ENCODE data around the gene SSH2. TPM values are rescaled to one million over a fixed set of nuclear protein-coding genes. Genes with fewer than 3 reads are reported as not detected.

The SSH2 gene
- total RNA-seq, 1 experiment from 2014 or later = 45.1 TPM

DNA sequence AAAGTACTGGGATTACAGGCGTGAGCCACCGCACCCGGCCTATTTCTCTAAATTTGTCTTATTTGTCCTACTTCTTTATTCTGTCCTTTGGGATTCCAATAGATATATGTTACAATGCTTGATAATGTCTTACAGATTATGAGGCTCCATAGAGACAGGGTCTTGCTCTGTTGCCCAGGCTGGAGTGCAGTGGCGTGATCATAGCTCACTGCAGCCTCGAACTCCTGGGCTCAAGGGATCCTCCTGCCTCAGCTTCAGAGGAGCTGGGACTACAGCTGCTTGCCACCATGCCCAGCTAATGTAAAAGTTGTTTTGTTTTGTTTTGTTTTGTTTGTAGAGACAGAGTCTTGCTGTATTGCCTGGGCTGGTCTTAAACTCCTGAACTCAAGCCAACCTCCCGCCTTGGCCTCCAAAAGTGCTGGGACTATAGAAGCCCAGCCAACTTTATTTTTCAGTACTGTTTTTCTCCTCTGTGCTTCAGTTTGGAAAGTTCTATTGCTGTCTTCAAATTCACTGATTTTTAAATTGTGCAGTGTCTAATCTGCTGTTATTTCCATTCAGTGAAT, 326.8 kb downstream of the SSH2 start:
- no TSS peak for BruUV-seq (replicated peaks)
- Histone ChIP-seq H4K20me1 (ENCODE audit: insufficient read depth) (0 out of 2 replicates have a peak, but pooled peaks cover 3% of the 10 kb centered on the region), H3K9me2 (ENCODE audit: insufficient read depth) (no peaks in the 10 kb centered on the region), H3K4me2 (no peak overlapping the region), H3K4me3 (no peak overlapping the region), H2AFZ (no peak overlapping the region), H3K27me3 (ENCODE audit: insufficient read depth, low read depth) (no peaks in the 10 kb centered on the region), H3F3A (ENCODE audit: insufficient read depth, low read depth) (no peaks in the 10 kb centered on the region), H3K4me1 (replicated peaks; ENCODE audit: insufficient read depth) (no peaks in the 10 kb centered on the region), H3K79me2 (ENCODE audit: low read depth) (no peaks in the 10 kb centered on the region; the same call in 1 of the 2 replicates), H3K27ac (no peak overlapping the region), H3K36me3 (ENCODE audit: low read depth) (no peaks in the 10 kb centered on the region), H3K9me3 (ENCODE audit: insufficient read depth, low read depth) (no peaks in the 10 kb centered on the region)
- no peak for DNase-seq
- intact Hi-C loops (cut with micrococcal nuclease; ENCODE audit: unreplicated experiment) = no loop called here
- ChIA-PET CTCF (no interaction called here), POLR2A (ENCODE audit: unreplicated experiment) (no interaction called here)
- TF ChIP-seq, protein P1, sequence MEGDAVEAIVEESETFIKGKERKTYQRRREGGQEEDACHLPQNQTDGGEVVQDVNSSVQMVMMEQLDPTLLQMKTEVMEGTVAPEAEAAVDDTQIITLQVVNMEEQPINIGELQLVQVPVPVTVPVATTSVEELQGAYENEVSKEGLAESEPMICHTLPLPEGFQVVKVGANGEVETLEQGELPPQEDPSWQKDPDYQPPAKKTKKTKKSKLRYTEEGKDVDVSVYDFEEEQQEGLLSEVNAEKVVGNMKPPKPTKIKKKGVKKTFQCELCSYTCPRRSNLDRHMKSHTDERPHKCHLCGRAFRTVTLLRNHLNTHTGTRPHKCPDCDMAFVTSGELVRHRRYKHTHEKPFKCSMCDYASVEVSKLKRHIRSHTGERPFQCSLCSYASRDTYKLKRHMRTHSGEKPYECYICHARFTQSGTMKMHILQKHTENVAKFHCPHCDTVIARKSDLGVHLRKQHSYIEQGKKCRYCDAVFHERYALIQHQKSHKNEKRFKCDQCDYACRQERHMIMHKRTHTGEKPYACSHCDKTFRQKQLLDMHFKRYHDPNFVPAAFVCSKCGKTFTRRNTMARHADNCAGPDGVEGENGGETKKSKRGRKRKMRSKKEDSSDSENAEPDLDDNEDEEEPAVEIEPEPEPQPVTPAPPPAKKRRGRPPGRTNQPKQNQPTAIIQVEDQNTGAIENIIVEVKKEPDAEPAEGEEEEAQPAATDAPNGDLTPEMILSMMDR (conservative IDR thresholded peaks at IDR 0.05) = no peak
- TF ChIP-seq EZH2 (IDR thresholded peaks at IDR 0.05; ENCODE audit: low read depth) = no peak

DNA sequence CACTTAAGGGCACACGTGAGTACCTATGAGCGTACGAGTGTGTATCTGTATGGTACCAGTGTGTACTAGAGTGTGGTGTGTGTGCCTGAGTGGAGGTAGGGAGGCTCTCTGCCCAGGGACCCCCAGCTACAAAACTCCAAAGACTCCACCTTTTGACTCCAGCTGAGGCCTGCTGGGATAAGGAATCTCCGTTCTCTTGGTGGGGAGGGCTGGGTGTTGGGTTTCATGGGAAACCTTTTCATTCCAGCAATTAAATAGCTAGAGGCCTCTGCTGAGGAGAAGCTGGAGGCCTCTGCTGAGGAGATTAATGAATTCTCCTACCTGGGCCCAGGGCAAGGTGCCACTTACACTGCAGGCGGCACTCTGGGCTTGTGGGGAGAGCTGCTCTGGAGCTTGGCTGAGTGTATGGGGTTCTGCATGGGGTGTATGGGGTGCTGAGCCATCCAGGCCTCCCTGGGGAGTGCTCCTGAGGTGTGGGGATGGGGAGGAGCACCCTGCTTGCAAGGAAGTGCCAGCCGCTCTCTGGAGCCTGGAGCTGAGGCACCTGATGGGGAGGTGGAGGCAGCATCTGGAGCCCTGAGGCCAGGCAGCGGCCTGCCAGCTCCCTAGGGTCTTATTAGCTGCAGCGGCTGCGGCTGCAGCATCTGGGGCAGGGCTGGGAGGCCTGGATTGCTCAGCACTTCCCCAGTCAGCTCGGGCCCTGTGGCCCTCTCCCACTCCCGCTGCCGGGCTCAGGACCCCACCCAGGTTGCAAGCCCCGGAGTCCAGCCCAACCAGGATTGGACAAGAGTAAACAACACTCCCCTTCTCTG, 332.5 kb downstream of the SSH2 start:
- H3K4me1 ChIP-seq (replicated peaks; ENCODE audit: insufficient read depth) = peaks cover 19% of the 10 kb centered on the region
- intact Hi-C loops (cut with micrococcal nuclease; ENCODE audit: unreplicated experiment) = no loop called here
- no peaks in the 10 kb centered on the region for H3K9me3 ChIP-seq (ENCODE audit: insufficient read depth, low read depth)
- H3K9me2 ChIP-seq (ENCODE audit: insufficient read depth) = no peaks in the 10 kb centered on the region
- peaks cover 37% of the 10 kb centered on the region for H3K79me2 ChIP-seq (ENCODE audit: low read depth)
- no peak overlapping the region for H3K4me3 ChIP-seq
- no peaks in the 10 kb centered on the region for H3K27me3 ChIP-seq (ENCODE audit: insufficient read depth, low read depth)
- no TSS peak for BruUV-seq (replicated peaks)
- H3K4me2 ChIP-seq = no peak overlapping the region
- peak in 1 of 2 experiments; percentile 1 for DNase-seq
- H4K20me1 ChIP-seq (ENCODE audit: insufficient read depth) = no peaks in the 10 kb centered on the region; the same call in none of the 2 replicates
- peaks cover 4% of the 10 kb centered on the region for H3F3A ChIP-seq (ENCODE audit: insufficient read depth, low read depth)
- ChIA-PET POLR2A (ENCODE audit: unreplicated experiment) (interaction anchor here (0.6 kb wide), 1 partner anchor 27 kb away, joined by 5 read pairs; no protein-coding TSS in a partner anchor), CTCF (no interaction called here)
- H3K27ac ChIP-seq = no peak overlapping the region
- H2AFZ ChIP-seq = no peak overlapping the region
- TF ChIP-seq, protein P1 (conservative IDR thresholded peaks at IDR 0.05) = no peak
- TF ChIP-seq EZH2 (IDR thresholded peaks at IDR 0.05; ENCODE audit: low read depth) = no peak
- no peaks in the 10 kb centered on the region for H3K36me3 ChIP-seq (ENCODE audit: low read depth)

DNA sequence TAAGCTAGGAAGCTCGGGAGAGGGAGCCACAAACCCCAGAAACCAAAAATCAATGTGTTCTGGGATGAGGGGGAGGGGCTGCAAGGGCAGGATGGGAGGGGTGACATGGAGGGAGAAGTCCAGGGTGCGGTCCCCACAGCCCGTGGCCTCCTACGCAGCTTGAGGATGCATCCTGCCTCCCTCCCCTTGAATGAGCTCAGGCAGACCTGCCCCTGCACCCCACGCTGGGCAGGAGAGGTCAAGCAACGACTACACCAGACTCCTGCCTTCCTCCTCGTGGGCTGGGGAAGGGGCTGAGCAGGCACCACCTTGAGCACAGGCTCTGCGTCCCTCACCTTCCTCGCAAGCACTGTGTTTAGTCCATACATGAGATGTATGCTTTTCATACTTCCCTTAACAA, 333.2 kb downstream of the SSH2 start:
- peaks cover 26% of the 10 kb centered on the region for H3K4me1 ChIP-seq (replicated peaks; ENCODE audit: insufficient read depth)
- H3K79me2 ChIP-seq (ENCODE audit: low read depth) = peaks cover 37% of the 10 kb centered on the region
- BruUV-seq (replicated peaks) = no TSS peak
- no peaks in the 10 kb centered on the region for H3K27me3 ChIP-seq (ENCODE audit: insufficient read depth, low read depth)
- no peak overlapping the region for H3K4me3 ChIP-seq
- H3K9me3 ChIP-seq (ENCODE audit: insufficient read depth, low read depth) = no peaks in the 10 kb centered on the region
- H3K36me3 ChIP-seq (ENCODE audit: low read depth) = no peaks in the 10 kb centered on the region
- TF ChIP-seq EZH2 (IDR thresholded peaks at IDR 0.05; ENCODE audit: low read depth) = no peak
- TF ChIP-seq, protein P1 (conservative IDR thresholded peaks at IDR 0.05) = no peak
- no peaks in the 10 kb centered on the region for H3K9me2 ChIP-seq (ENCODE audit: insufficient read depth)
- intact Hi-C loops (cut with micrococcal nuclease; ENCODE audit: unreplicated experiment) = no loop called here
- no peak overlapping the region for H3K4me2 ChIP-seq
- DNase-seq = peak in 1 of 2 experiments; percentile 31
- H4K20me1 ChIP-seq (ENCODE audit: insufficient read depth) = no peaks in the 10 kb centered on the region; the same call in none of the 2 replicates
- H3K27ac ChIP-seq = no peak overlapping the region
- CTCF ChIA-PET = no interaction called here
- H2AFZ ChIP-seq = no peak overlapping the region
- POLR2A ChIA-PET (ENCODE audit: unreplicated experiment) = interaction anchor here (0.6 kb wide), 1 partner anchor 28 kb away, joined by 5 read pairs; no protein-coding TSS in a partner anchor
- peaks cover 11% of the 10 kb centered on the region for H3F3A ChIP-seq (ENCODE audit: insufficient read depth, low read depth)
